ENCODE results near the gene ACBD6.
"Not testable (repeated sequence)": the region's sequence is repeated elsewhere in the genome, so short reads cannot be mapped to it uniquely, and the experiment has no call there.

ACBD6 gene

DNA sequence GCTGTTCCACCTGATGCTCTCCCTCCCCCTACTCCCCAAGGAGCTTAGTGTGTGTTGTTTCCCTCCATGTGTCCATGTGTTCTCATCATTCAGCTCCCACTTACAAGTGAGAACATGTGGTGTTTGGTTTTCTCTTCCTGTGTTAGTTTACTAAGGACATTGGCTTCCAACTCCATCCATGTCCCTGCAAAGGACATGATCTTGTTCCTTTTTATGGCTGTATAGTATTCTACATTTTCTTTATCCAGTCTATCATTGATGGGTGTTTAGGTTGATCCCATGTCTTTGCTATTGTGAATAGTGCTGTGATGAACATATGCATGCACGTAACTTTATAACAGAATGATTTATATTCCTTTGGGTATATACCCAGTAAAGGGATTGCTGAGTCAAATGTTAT lies 81.2 kb downstream of the ACBD6 start:
- DNase-seq (ENCODE audit: low read depth, low spot score), result not testable (repeated sequence)

DNA sequence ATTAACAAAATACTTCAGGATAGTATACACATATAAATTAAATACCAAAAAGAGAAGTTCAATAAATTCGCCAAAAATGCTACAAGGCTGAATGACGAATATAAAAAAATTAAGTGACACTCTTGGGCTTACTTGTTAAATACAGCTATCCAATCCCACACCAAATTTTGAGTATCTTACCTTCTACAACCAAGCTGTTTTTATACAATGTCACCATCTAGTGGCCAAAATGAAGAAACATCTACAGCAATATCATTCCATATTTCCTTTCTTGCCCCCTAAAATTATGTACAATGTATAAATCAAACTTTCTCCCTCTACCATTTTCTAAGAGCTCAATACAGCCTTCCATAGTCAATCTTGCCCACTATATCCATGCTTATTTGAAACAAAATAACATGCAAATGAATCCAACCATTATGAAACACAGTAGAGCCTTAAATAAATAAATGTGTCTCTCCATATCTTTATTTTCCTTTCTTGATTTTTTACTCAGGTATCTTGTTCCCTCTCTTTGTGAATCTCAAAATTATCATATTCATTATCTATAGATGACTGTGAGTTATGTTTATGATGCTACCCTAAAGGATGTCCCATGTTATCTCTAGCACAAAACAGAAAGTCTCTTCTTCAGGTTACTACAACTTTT lies 86.3 kb downstream of the ACBD6 start:
- no peak for DNase-seq (ENCODE audit: low read depth, low spot score)

DNA sequence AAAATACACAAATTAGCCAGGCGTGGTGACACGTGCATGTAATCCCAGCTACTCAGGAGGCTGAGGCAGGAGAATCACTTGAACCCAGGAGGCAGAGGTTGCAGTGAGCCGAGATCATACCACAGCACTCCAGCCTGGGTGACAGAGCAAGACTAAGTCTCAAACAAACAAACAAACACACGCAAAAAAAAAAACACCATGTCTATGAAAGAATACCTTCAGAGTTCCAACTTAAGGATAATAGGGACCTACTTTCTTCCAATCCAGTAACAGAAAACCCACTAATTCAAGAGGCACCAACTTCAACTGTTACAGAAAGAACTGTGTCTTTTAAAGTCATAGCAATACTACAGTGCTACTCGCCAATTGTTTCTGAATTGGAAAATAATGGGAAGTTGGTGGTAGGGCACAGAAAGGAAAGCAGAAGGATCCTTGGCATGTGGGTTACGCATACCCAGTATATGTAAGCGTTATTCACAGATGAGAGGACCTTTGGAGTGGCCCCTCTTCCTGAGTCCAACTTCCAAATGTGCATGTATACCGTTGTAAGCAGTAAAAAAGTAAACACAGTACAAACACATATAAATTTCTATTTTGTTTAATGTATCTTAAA lies 87.0 kb downstream of the ACBD6 start:
- DNase-seq (ENCODE audit: low read depth, low spot score), result no peak

DNA sequence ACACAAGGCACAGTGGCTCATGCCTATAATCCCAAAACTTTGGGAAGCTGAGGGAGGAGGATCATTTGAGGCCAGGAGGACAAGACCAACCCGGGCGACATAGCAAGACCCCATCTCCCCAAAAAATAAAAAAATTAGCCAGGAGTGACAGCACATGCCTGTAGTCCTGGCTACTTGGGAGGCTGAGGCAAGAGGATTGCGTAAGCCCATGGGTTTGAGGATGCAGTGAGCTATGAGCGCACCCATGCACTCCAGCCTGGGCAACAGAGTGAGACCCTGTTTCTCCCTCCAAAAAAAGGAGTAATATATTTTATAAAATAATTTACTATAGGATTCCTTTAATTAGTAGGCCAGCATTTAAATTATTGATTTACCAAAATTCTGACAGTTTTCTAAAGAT lies 89.8 kb downstream of the ACBD6 start:
- DNase-seq (ENCODE audit: low read depth, low spot score), result no peak

DNA sequence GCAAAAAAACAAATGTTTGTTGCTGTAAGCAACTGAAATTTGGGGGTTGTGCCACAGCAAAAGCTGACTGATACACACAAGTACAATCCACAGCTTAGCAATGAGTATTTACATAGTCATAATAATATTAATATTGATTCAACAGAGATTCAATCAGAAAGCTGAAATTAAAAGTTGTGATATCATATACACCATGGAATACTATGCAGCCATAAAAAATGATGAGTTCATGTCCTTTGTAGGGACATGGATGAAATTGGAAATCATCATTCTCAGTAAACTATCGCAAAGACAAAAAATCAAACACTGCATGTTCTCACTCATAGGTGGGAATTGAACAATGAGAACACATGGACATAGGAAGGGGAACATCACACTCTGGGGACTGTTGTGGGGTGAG lies 94.2 kb downstream of the ACBD6 start:
- DNase-seq (ENCODE audit: low read depth, low spot score), result not testable (repeated sequence)

DNA sequence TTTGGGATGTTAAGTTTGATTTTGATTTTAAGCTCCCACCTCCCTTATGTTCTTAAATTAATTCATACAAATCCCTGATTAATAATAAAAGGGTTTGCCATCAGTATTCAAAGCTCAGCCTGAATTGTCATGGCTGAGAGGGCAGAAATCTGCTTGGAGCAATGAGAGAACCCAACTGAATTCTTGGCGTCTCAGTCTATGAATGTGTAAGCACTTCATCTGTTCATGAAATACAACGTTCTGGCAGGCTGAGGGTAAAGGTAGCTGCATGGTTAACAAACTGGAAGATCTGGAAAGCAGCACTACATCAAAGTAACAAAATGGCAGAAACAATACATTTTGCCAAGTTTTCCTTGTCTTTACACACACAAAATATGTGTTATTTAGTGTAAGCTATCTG lies 95.3 kb downstream of the ACBD6 start:
- DNase-seq (ENCODE audit: low read depth, low spot score), result no peak

DNA sequence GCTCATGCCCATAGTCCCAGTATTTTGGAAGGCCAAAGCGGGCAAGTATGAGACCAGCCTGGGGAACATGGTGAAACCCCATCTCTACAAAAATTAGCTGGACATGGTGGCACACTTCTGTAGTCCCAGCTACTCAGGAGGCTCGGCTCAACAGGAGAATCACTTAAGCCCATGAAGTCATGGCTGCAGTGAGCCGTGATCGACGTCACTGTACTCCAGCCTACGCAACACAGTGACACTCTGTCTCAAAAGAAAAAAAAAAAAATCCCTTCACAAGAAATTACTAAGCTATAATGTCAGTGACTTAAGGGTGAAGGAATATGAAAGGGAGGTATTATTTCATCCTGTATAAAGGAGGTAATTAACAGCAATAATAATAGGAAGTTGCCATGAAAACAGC lies 99.8 kb downstream of the ACBD6 start:
- no peak for DNase-seq (ENCODE audit: low read depth, low spot score)

DNA sequence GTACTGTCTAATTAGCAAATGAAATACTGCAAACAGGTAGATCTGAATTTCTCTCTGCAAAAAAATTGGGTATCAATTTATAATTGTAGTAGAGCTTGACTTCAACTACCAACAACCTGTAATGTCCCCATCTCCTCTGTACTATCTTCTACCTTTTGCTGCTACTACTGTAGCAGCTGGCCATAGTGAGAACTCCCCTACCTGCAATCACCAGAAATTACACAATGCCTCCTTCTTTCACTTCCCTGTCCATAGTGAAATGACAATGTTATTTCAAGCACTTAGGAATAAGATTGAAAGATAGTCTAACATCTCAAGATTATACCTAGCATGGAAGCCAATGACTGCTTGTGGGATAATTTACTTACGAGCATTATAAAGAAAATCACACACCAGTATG lies 100.4 kb downstream of the ACBD6 start:
- DNase-seq (ENCODE audit: low read depth, low spot score), result no peak

DNA sequence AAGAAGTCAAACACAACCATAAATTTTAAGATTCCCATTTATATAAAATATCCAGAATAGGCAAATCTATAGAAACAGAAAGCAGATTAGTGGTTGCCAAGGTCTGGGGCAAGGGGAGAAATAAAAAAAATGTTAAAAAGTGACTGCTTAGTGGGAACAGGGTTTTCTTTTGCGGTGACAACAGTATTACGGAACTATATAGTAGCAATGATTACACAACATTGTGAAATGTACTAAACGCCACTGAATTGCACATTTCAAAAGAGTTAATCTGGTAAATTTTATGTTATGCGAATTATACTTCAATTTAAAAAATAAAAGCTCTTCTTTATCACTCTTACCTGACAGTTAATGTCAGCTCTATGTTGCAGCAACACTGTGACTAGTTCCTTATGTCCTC lies 105.2 kb downstream of the ACBD6 start:
- no peak for DNase-seq (ENCODE audit: low read depth, low spot score)

DNA sequence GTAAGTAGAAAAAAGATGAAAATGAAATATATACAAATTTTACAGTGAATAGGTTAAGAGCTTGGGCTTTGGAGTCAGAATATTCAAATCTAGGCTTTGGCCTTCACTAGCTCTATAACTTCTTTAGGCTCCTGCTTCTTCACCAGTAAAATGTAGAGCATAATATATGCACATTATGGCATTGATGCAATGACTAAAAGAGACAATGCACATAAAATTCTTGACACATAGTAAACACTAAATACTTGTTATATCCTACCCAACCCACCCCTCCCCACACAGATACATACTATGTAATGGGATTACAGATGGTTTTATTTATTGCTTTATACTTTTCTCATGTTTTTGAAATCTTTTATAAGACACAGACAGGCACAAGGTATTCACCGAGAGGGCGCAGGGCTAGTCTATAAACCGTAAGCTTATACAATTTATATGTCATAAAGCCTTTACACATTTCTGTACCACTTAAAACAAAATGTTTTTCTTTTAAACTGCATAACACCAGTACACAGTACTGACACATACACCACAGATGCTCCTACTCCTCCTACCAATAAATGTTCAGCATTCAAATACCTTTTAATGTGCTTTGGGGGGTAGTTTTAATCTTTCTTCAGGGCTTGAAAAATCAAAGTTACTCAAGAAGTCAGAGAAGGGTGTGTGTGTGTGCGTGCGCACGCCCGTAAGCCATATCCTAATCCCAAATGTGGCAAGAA lies 109.8 kb downstream of the ACBD6 start:
- DNase-seq (ENCODE audit: low read depth, low spot score), result no peak

DNA sequence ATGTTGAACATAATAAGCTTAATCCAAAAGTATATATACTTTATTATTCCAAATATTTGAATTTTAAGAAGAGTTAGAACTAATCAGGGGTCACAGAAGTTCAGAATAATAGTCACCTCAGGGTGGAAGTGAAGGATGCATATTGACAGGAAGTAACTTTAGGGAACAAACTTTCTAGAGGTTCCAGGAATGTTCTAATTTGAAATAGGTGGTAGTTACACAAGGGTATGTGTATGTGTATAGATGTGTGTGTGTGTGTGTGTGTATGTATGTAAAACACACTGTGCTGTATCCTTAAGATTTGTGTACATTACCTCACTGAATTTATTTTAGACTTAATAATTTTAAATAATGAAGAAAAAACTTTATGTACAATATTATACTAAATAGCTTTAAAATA lies 110.4 kb downstream of the ACBD6 start:
- no peak for DNase-seq (ENCODE audit: low read depth, low spot score)

DNA sequence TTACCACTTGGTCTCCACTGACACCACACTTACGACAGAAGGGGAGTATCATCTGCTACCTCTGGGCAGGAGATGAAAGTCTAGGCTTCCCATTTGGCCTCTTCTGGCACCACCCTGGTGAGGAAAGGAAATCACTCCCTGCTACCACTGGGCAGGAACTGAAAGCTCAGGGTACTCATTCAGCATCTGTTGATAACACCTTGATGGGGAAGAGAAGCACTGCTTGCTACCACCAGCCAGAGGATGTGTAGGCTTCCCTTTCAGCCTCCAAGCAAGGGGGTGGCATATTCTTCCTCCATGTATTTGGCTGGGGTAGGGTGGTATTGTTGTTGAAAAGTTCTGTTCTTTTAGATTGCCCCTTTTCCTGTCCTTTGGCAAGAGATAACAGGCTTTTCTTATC lies 115.0 kb downstream of the ACBD6 start:
- no peak for DNase-seq (ENCODE audit: low read depth, low spot score)

DNA sequence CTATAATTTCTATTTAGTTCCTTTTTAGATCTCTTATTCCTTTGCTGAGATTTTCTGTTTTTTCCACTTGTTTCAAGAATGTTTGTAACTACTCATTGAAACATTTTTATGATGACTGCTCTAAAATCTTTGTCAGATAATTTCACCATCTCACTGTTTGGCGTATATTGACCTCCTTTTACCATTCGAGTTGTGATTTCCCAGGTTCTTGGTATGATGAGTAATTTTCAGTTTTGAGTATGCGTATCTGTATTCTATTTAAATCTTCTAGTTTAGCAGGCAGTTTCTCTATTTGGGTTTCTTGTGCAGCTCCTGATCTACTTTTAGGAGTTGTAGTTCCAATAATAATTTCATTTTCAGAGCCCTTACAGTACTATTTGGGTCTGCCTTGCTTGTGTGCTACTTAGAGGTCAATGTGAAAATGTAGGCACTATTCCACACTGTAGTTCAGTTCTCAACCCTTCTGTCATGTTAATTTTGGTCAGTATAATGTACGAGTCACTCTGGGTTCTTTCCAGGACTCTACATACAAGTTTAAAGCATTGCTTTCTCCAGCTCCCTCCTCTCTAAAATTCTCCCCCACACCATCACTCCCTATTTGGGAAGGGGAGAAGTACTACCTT lies 115.5 kb downstream of the ACBD6 start:
- no peak for DNase-seq (ENCODE audit: low read depth, low spot score)

DNA sequence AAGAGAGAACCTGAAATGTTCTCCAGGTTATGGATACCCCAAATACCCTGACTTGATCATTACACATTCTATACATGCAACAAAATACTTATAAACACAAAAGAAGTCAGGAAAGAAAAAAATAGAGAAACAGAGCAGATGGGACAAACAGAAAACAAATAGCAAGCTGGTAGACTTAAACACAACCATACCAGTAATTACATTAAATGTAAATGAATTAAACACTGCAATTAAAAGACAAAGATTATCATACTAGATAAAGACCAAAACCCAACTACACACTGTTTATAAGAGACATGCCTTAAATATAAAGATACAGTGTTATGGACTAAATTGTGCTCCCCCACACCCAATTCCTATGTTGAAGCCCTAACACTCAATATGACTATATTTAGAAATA lies 117.2 kb downstream of the ACBD6 start:
- no peak for DNase-seq (ENCODE audit: low read depth, low spot score)

DNA sequence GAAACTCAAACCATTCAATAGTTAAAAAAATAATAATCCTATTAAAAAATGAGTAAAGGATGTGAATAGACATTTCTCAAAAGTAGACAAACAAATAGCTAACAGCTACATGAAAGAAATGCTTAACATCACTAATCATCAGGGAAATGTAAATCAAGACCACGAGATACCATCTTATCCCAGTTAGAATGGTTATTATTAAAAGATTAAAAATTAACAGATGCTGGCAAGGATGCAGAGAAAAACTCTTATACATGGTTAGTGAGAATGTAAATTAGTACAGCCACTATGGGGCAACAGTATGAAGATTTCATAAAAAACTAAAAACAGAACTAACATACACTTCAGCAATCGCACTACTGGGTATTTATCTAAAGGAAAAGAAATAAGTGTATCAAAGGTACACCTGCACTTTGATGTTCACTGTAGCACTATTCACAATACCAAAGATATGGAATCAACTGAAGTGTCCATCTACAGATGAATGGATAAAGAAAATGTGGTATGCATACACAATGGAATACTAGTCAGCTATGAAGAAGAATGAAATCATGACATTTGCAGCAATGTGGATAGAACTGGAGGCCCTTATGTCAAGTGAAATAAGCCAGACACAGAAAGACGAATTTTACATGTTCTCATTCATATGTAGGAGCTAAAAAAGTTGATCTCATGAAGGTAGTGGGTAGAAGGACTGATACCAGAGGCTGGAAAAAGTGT lies 117.9 kb downstream of the ACBD6 start:
- no peak for DNase-seq (ENCODE audit: low read depth, low spot score)

DNA sequence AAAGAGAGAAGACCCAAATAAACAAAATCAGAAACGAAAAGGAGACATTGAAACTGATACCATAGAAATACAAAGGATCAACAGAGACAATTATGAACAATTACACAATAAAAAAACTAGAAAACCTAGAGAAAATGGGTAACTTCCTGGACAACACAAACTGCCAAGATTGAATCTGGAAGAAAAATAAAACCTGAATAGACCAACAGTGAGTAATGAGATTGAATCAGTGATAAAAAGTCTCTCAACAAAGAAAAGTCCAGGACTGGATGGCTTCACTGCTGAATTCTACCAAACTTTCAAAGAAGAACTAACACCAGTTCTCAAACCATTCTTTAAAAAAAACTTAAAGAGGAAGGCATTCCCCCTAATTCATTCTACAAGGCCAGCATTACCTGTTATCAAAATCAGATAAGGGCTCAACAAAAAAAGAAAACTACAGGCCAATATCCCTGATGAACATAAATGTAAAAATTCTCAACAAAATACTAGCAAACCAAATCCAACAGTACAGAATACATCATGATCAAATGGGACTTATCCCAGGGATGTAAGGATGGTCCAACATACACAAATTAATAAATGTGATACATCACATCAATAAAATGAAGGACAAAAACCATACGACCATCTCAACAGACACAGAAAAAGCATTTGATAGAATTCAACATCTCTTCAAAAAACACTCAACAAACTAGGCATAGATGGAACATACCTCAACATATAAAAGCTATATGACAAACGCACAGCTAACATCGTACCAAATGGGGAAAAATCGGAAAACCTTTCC lies 119.9 kb downstream of the ACBD6 start:
- no peak for DNase-seq (ENCODE audit: low read depth, low spot score)

DNA sequence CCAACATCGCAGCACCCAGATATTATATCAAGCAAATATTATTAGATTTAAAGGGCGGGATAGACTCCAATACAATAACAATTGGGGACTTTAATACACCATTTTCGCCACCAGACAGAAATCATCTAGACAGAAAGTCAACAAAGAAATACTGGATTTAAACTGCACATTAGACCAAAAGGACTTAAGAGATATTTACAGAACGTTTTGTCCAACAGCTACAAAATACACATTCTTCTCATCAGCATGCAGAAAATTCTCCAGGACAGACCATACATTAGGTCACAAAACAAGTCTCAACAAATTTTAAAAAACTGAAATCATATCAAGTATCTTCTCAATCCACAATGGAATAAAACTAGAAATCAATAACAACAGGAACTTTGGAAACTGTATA lies 121.2 kb downstream of the ACBD6 start:
- no peak for DNase-seq (ENCODE audit: low read depth, low spot score)

DNA sequence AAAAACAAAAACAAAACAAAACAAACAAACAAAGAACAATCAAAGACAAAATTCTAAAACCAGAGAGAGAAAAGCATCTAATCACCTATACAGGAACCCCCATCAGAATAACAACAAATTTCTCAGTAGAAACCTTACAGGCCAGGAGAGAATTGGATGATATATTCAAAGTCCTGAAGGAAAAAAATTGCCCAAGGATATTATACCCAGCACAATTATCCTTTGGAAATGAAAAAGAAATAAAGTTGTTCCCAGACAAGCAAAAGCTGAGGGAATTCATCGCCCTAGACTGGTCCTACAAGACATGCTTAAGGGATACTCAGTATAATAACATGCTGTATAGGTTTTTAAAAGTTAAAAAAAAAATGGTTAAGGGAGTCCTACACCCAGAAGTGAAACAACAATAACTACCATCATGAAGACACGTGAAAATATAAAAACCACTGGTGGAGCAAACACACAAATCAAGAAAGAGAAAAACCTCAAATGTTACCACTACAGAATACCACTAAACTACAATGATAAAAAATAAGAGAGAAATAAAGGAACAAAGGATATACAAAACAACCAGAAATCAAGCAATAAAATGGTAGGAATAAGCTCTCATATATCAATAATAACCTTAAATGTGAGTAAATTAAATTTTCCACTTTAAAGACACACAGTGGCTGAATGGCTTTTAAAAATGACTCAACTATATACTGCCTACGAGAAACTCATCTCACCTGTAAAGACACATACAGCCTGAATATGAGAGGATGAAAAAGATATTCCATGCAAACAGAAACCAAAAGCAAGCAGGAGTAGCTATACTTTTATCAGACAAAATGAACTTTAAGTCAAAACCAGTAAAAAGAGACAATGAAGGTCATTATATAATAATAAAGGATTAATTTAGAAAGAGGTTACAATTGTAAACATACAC lies 121.9 kb downstream of the ACBD6 start:
- no peak for DNase-seq (ENCODE audit: low read depth, low spot score)

DNA sequence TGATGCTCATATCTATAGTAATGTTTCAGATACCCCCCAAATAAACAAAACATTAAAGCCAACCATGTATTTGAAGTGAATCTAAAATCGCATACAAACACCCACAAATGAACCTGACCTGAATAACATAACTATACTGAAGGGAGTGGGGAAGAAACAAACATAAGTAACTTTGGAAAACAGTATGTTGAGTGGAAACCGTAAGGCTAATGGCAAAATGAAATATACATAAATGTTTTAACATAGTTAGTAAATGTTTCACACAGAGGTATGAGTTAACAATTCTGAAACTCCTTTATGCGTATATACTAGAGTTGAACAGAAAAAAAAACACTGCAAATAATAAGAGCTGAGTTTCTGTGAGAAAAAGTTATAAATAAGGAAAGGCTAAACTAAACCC lies 125.6 kb downstream of the ACBD6 start:
- DNase-seq (ENCODE audit: low read depth, low spot score), result no peak

DNA sequence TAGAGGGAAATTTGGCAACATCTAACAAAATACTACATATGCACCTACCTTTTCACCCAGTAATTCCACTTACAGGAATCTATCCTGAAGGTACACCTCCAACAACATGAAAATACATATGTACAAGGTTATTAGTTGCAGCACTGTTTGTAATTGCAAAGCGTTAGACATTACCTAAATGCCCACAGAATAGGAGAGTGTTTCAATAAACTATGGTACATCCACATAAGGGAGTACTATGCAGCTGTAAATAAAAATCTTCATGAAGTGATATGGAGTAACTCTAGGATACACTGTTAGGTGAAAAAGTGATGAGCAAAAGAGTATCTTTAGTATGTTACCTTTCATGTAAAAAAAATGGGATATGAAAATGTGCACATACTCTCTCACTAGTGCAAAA lies 126.1 kb downstream of the ACBD6 start:
- DNase-seq (ENCODE audit: low read depth, low spot score), result no peak
